HepG2 (cell line): ENCODE data around the gene CD99L2.

Source experiments
- CBFB ChIP-seq: sonication (generic); formaldehyde crosslinking; IDR thresholded peaks from 2 replicates; pipeline ENCODE4 v1.4.0; 2020; ENCODE audit warnings: missing genetic modification reagents
- CTCF ChIP-seq: sonication (generic); formaldehyde crosslinking; IDR thresholded peaks from 2 replicates; pipeline ENCODE4 v1.5.0; 2020; ENCODE audit warnings: mild to moderate bottlenecking, missing genetic modification reagents, moderate library complexity
- EZH2 ChIP-seq: conservative IDR thresholded peaks from 2 replicates; pipeline ENCODE4 v1.6.1; 2012; ENCODE audit warnings: mild to moderate bottlenecking, low read depth, low read length, moderate library complexity
- FOXJ3 ChIP-seq: sonication (generic); formaldehyde crosslinking; IDR thresholded peaks from 2 replicates; pipeline ENCODE4 v1.4.0; 2020; ENCODE audit warnings: missing genetic modification reagents, mild to moderate bottlenecking, borderline replicate concordance
- HMG20A ChIP-seq: IDR thresholded peaks from 2 replicates; pipeline ENCODE4 v1.6.1; 2016; ENCODE audit warnings: borderline replicate concordance
- NR2C2 ChIP-seq: sonication (generic); formaldehyde crosslinking; IDR thresholded peaks from 2 replicates; pipeline ENCODE4 v1.4.0; 2020; ENCODE audit warnings: missing genetic modification reagents, mild to moderate bottlenecking, moderate library complexity, borderline replicate concordance
- ONECUT2 ChIP-seq: sonication (generic); formaldehyde crosslinking; IDR thresholded peaks from 2 replicates; pipeline ENCODE4 v1.4.0; 2020; ENCODE audit warnings: missing genetic modification reagents
- SP140L ChIP-seq: sonication (generic); formaldehyde crosslinking; IDR thresholded peaks from 2 replicates; pipeline ENCODE4 v1.4.0; 2020; ENCODE audit warnings: missing genetic modification reagents, borderline replicate concordance
- TARDBP ChIP-seq: sonication (generic); formaldehyde crosslinking; IDR thresholded peaks from 2 replicates; pipeline ENCODE4 v1.8.0; 2022; ENCODE audit warnings: mild to moderate bottlenecking, missing genetic modification reagents
- ZBTB20 ChIP-seq: sonication (generic); formaldehyde crosslinking; IDR thresholded peaks from 2 replicates; pipeline ENCODE4 v1.8.1; 2023; ENCODE audit warnings: missing genetic modification reagents, low read depth, mild to moderate bottlenecking, borderline replicate concordance
- TF ChIP-seq, protein P1 (sequence below): sonication (generic); formaldehyde crosslinking; IDR thresholded peaks from 2 replicates; pipeline ENCODE4 v1.4.0; 2020; ENCODE audit warnings: missing genetic modification reagents
- TF ChIP-seq, protein P2 (sequence below): IDR thresholded peaks from 2 replicates; pipeline ENCODE4 v1.6.1; 2016; ENCODE audit warnings: low read depth, control low read depth
- TF ChIP-seq, protein P3 (sequence below): IDR thresholded peaks from 2 replicates; pipeline ENCODE4 v1.6.1; 2016; ENCODE audit warnings: control low read depth

DNA sequence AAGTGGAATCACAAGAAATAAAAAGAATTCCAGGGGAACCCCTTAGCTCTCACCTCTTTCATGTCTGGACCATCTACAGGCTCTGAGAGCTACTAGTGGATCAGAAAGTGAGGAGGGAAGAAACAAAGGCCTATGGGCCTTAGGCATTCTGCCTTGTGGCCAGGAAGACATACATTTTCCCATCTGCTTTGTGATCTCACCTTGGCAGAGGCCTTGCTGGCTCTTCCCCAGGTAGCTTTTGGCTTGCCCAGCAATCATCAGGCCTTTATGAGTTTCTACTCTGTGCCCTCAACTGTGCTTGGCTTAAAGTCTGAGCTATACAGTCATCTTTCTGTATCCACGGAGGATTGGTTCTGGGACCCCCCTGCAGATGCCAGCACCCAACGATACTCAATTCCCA, 28.3 kb upstream of the CD99L2 start:
- no peak for TF ChIP-seq NR2C2 (CRISPR knock-in tag)
- TF ChIP-seq HMG20A: no peak
- no peak for TF ChIP-seq CBFB
- TF ChIP-seq ZBTB20 (CRISPR knock-in tag): no peak
- no peak for TF ChIP-seq FOXJ3 (CRISPR knock-in tag)
- TF ChIP-seq, protein P1, sequence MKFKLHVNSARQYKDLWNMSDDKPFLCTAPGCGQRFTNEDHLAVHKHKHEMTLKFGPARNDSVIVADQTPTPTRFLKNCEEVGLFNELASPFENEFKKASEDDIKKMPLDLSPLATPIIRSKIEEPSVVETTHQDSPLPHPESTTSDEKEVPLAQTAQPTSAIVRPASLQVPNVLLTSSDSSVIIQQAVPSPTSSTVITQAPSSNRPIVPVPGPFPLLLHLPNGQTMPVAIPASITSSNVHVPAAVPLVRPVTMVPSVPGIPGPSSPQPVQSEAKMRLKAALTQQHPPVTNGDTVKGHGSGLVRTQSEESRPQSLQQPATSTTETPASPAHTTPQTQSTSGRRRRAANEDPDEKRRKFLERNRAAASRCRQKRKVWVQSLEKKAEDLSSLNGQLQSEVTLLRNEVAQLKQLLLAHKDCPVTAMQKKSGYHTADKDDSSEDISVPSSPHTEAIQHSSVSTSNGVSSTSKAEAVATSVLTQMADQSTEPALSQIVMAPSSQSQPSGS (CRISPR knock-in tag): no peak
- TF ChIP-seq SP140L (CRISPR knock-in tag): no peak
- TF ChIP-seq, protein P2, sequence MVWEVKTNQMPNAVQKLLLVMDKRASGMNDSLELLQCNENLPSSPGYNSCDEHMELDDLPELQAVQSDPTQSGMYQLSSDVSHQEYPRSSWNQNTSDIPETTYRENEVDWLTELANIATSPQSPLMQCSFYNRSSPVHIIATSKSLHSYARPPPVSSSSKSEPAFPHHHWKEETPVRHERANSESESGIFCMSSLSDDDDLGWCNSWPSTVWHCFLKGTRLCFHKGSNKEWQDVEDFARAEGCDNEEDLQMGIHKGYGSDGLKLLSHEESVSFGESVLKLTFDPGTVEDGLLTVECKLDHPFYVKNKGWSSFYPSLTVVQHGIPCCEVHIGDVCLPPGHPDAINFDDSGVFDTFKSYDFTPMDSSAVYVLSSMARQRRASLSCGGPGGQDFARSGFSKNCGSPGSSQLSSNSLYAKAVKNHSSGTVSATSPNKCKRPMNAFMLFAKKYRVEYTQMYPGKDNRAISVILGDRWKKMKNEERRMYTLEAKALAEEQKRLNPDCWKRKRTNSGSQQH (CRISPR knock-in tag): no peak
- TF ChIP-seq CTCF (CRISPR knock-in tag): no peak
- no peak for TF ChIP-seq ONECUT2
- TF ChIP-seq TARDBP (CRISPR knock-in tag): no peak
- no peak for TF ChIP-seq EZH2
- TF ChIP-seq, protein P3, sequence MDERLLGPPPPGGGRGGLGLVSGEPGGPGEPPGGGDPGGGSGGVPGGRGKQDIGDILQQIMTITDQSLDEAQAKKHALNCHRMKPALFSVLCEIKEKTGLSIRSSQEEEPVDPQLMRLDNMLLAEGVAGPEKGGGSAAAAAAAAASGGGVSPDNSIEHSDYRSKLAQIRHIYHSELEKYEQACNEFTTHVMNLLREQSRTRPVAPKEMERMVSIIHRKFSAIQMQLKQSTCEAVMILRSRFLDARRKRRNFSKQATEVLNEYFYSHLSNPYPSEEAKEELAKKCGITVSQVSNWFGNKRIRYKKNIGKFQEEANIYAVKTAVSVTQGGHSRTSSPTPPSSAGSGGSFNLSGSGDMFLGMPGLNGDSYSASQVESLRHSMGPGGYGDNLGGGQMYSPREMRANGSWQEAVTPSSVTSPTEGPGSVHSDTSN (CRISPR knock-in tag): no peak
